OCI-LY1 (cell line): ENCODE data around the gene GRID2.

Experiments used
- H2AFZ ChIP-seq: fragments of 200-600 bp; sonication (generic), shearing (Covaris generic); 2 replicates; pipeline ENCODE4 v1.6.0; 2014; ENCODE audit warnings: antibody characterized with exemption, mild to moderate bottlenecking, low read length
- H3F3A ChIP-seq: fragments of 200-600 bp; sonication (generic), shearing (Covaris generic); 2 replicates; pipeline ENCODE4 v1.6.0; 2014; ENCODE audit warnings: mild to moderate bottlenecking, antibody characterized with exemption, low read length, moderate library complexity; ENCODE audit not compliant: insufficient read depth
- H3K27ac ChIP-seq: fragments of 200-600 bp; sonication (generic); 2 replicates; pipeline ENCODE4 v1.5.1; 2014; ENCODE audit warnings: low read length, mixed run types, mild to moderate bottlenecking, low read depth; ENCODE audit not compliant: poor library complexity, severe bottlenecking
- H3K27me3 ChIP-seq: fragments of 200-600 bp; sonication (generic); 2 replicates; pipeline ENCODE4 v1.6.0; 2014; ENCODE audit warnings: antibody characterized with exemption, mild to moderate bottlenecking, low read length, moderate library complexity; ENCODE audit not compliant: insufficient read depth
- H3K36me3 ChIP-seq: fragments of 200-600 bp; sonication (generic); 2 replicates; pipeline ENCODE4 v1.6.1; 2014; ENCODE audit warnings: mild to moderate bottlenecking, antibody characterized with exemption, low read length, moderate library complexity, mixed read lengths; ENCODE audit not compliant: insufficient read depth
- H3K4me1 ChIP-seq: fragments of 200-600 bp; sonication (generic); 2 replicates; pipeline ENCODE4 v1.5.1; 2014; ENCODE audit warnings: mild to moderate bottlenecking, low read length, moderate library complexity; ENCODE audit not compliant: insufficient read depth, severe bottlenecking
- H3K4me2 ChIP-seq: fragments of 200-600 bp; sonication (generic), shearing (Covaris generic); 2 replicates; pipeline ENCODE4 v1.6.1; 2014; ENCODE audit warnings: low read length
- H3K4me3 ChIP-seq: fragments of 200-600 bp; sonication (generic); 2 replicates; pipeline ENCODE4 v1.5.1; 2014; ENCODE audit warnings: low read length, low read depth, mild to moderate bottlenecking, mixed read lengths; ENCODE audit not compliant: poor library complexity, severe bottlenecking
- H3K79me2 ChIP-seq: fragments of 200-600 bp; shearing (Covaris generic); 2 replicates; pipeline ENCODE4 v1.6.1; 2016; ENCODE audit warnings: mixed run types, low read length, mixed read lengths; ENCODE audit not compliant: insufficient read depth
- H3K9ac ChIP-seq: fragments of 200-600 bp; sonication (generic), shearing (Covaris generic); 2 replicates; pipeline ENCODE4 v1.6.1; 2014; ENCODE audit warnings: mild to moderate bottlenecking, low read length, mixed read lengths
- H3K9me2 ChIP-seq: fragments of 200-600 bp; sonication (generic), shearing (Covaris generic); 2 replicates; pipeline ENCODE4 v1.6.1; 2014; ENCODE audit warnings: low read depth, mild to moderate bottlenecking, low read length, mixed read lengths
- H3K9me3 ChIP-seq: fragments of 200-600 bp; shearing (Covaris generic); 2 replicates; pipeline ENCODE4 v1.6.1; 2014; ENCODE audit warnings: low read length, mixed read lengths
- H4K20me1 ChIP-seq: fragments of 200-600 bp; sonication (generic), shearing (Covaris generic); 2 replicates; pipeline ENCODE4 v1.6.0; 2016; ENCODE audit warnings: mild to moderate bottlenecking, low read length; ENCODE audit not compliant: insufficient read depth
- CTCF ChIP-seq: fragments of 200-600 bp; sonication (generic), shearing (Covaris generic); IDR thresholded peaks from 2 replicates; pipeline ENCODE4 v1.5.1; 2017; ENCODE audit warnings: mild to moderate bottlenecking, antibody characterized with exemption, low read length, moderate library complexity, mixed read lengths
- EZH2 ChIP-seq: fragments of 200-600 bp; sonication (generic), shearing (Covaris generic); IDR thresholded peaks from 2 replicates; pipeline ENCODE4 v1.8.0; 2017; ENCODE audit warnings: borderline replicate concordance, mixed run types, mild to moderate bottlenecking, antibody characterized with exemption, low read length, moderate library complexity, mixed read lengths

The GRID2 gene

DNA sequence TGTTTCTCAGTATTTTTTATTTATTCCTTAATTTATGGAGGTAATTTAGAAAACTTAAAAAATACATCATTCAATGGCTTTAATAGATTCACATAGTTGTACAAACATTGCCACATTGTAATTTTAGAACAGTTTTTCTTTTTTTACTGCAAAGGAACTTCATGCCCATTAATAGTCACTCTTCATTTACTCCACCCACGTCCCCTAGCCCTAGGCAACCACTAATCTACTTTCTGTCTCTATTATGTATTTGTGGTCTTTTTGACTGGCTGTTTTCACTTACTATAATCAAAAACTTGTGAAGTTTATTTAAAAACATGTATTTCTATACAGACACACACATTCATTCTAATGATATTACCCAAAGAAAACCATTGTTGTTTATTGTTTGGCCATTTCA is 664.8 kb downstream of the GRID2 start:
- no peaks in the 10 kb centered on the region for H3K79me2 ChIP-seq
- H2AFZ ChIP-seq: no peak overlapping the region

DNA sequence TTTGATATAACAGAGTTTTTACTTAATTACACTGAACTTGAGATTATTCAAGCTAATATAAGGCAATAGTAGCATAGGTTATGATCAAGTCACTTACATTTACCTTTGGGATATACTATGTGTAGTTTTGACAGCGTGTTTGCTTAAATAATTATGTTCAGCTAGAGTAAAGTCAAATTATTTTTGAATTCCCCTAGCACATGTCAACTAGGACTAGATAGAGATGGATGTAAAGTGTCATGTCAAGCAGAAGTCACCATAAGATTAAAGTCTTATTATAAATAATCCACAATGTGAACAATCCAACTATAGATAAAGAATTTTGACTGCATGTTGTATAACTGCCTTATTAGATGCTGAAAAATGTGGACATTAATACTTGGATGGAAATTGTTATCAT is 665.2 kb downstream of the GRID2 start:
- no peaks in the 10 kb centered on the region for H3K36me3 ChIP-seq
- H3K9me3 ChIP-seq: no peaks in the 10 kb centered on the region
- H3K27me3 ChIP-seq: no peaks in the 10 kb centered on the region
- H3K27ac ChIP-seq: no peak overlapping the region
- H3F3A ChIP-seq: no peaks in the 10 kb centered on the region
- TF ChIP-seq CTCF: no peak
- TF ChIP-seq EZH2: no peak
- no peaks in the 10 kb centered on the region for H3K79me2 ChIP-seq
- H3K9ac ChIP-seq: no peak overlapping the region
- H3K4me3 ChIP-seq: no peak overlapping the region
- H3K9me2 ChIP-seq: no peaks in the 10 kb centered on the region
- no peak overlapping the region for H2AFZ ChIP-seq
- H4K20me1 ChIP-seq: no peaks in the 10 kb centered on the region
- H3K4me1 ChIP-seq: no peaks in the 10 kb centered on the region
- no peak overlapping the region for H3K4me2 ChIP-seq

More for the DNA sequence above, 664.8 kb downstream of the GRID2 start:
- Histone ChIP-seq H3F3A (no peaks in the 10 kb centered on the region), H3K9me3 (no peaks in the 10 kb centered on the region), H3K9ac (no peak overlapping the region), H3K36me3 (no peaks in the 10 kb centered on the region), H3K27ac (no peak overlapping the region), H3K4me2 (no peak overlapping the region), H3K9me2 (no peaks in the 10 kb centered on the region), H3K4me3 (no peak overlapping the region), H4K20me1 (no peaks in the 10 kb centered on the region), H3K27me3 (no peaks in the 10 kb centered on the region), H3K4me1 (no peaks in the 10 kb centered on the region)
- TF ChIP-seq CTCF (no peak), EZH2 (no peak)

DNA sequence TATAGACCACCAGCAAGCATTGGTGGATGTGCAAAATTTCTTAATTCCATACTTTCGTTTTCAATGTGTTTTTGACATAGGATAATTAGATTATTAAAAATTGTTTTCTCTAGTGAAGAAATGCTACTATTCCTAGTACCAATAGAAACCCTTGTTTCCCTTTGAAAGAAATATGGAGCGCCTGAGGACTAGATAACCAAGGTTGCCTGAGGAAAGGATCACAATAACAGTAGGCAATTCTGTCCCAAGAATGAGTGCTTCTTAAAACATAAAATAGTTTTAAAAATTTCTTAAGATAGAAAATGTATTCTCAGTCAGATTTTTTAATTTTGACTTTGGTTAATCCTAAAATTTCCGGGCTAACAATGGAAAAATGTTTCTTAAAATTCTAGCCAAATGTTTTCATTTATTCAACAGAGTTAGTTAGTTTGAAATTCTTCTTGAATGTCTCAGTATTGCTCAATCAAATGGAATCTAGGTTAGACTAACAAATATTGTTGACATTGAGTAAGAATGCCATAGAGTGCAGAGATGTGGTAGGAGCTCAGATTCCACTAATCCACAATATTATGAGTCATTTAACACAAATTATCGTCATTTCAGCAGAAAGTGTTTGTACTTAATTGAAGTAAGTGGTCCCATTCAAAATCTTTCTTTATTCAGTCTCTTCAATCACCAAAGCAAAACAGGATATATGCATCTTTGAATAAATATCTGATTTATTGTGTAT is 666.0 kb downstream of the GRID2 start:
- Histone ChIP-seq H3K27ac (no peak overlapping the region), H3K36me3 (no peaks in the 10 kb centered on the region), H3K9me2 (no peaks in the 10 kb centered on the region), H3K79me2 (no peaks in the 10 kb centered on the region), H3K4me1 (no peaks in the 10 kb centered on the region), H3K9ac (no peak overlapping the region), H3K4me3 (no peak overlapping the region), H2AFZ (no peak overlapping the region), H3K27me3 (no peaks in the 10 kb centered on the region), H4K20me1 (no peaks in the 10 kb centered on the region), H3K9me3 (no peaks in the 10 kb centered on the region), H3F3A (no peaks in the 10 kb centered on the region), H3K4me2 (no peak overlapping the region)
- TF ChIP-seq EZH2: no peak
- TF ChIP-seq CTCF: no peak
